Kidney epithelial cell (primary cell): ENCODE data around the gene SH3RF3. TPM values are rescaled to one million over a fixed set of nuclear protein-coding genes. Genes with fewer than 3 reads are reported as not detected.

Experiments used
- DNase-seq: peaks from one replicate; pipeline ENCODE4 v3.0.0-alpha.2; 2010; ENCODE audit warnings: low read depth
- H3K27me3 ChIP-seq: 2 replicates; pipeline ENCODE4 v1.6.0; 2011; ENCODE audit warnings: low read length; ENCODE audit not compliant: control insufficient read depth, insufficient read depth
- H3K36me3 ChIP-seq: 2 replicates; pipeline ENCODE4 v1.5.1; 2011; ENCODE audit warnings: low read length; ENCODE audit not compliant: control insufficient read depth, insufficient read depth
- H3K4me3 ChIP-seq: 2 replicates; pipeline ENCODE4 v1.5.1; 2011; ENCODE audit warnings: low read depth, mild to moderate bottlenecking, control low read depth, low read length
- total RNA-seq: library from RNA; depleted of rRNA; stranded (reverse); fragments of >200 nt; gene quantifications from 2 replicates; pipeline ENCODE4 v1.2.3, GENCODE V29; 2015
- TF ChIP-seq, protein P1 (sequence below): IDR thresholded peaks from 2 replicates; pipeline ENCODE4 v1.5.1; 2011; ENCODE audit warnings: mild to moderate bottlenecking, moderate library complexity, low read length, control low read depth, inconsistent platforms; ENCODE audit not compliant: insufficient read depth, poor library complexity, severe bottlenecking

The SH3RF3 gene
- total RNA-seq, 1 donor from 2014 or later = 9.6 TPM

DNA sequence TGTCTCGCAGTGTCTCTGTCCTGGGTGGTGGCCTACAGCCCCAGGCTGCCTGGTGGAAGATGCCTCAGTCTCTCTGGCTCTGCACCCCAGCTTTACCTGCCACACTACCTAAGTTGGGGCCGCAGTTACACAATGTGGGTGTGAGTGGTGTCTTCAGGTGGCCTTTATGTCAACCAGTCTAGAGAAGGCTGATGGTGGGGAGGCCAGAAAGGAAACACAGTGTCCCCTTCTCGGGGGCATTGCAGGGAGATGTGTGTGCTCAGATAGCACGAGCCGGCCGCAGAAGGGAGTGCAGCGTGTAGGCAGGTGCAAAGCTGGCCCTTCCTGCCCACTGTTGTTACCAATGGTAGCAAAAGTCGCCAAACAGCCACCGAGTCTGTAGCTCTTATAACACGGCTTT lies 216.1 kb downstream of the SH3RF3 start:
- Histone ChIP-seq H3K4me3 (no peak overlapping the region), H3K27me3 (no peaks in the 10 kb centered on the region), H3K36me3 (no peaks in the 10 kb centered on the region)
- TF ChIP-seq, protein P1, sequence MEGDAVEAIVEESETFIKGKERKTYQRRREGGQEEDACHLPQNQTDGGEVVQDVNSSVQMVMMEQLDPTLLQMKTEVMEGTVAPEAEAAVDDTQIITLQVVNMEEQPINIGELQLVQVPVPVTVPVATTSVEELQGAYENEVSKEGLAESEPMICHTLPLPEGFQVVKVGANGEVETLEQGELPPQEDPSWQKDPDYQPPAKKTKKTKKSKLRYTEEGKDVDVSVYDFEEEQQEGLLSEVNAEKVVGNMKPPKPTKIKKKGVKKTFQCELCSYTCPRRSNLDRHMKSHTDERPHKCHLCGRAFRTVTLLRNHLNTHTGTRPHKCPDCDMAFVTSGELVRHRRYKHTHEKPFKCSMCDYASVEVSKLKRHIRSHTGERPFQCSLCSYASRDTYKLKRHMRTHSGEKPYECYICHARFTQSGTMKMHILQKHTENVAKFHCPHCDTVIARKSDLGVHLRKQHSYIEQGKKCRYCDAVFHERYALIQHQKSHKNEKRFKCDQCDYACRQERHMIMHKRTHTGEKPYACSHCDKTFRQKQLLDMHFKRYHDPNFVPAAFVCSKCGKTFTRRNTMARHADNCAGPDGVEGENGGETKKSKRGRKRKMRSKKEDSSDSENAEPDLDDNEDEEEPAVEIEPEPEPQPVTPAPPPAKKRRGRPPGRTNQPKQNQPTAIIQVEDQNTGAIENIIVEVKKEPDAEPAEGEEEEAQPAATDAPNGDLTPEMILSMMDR = no peak
- no peak for DNase-seq

DNA sequence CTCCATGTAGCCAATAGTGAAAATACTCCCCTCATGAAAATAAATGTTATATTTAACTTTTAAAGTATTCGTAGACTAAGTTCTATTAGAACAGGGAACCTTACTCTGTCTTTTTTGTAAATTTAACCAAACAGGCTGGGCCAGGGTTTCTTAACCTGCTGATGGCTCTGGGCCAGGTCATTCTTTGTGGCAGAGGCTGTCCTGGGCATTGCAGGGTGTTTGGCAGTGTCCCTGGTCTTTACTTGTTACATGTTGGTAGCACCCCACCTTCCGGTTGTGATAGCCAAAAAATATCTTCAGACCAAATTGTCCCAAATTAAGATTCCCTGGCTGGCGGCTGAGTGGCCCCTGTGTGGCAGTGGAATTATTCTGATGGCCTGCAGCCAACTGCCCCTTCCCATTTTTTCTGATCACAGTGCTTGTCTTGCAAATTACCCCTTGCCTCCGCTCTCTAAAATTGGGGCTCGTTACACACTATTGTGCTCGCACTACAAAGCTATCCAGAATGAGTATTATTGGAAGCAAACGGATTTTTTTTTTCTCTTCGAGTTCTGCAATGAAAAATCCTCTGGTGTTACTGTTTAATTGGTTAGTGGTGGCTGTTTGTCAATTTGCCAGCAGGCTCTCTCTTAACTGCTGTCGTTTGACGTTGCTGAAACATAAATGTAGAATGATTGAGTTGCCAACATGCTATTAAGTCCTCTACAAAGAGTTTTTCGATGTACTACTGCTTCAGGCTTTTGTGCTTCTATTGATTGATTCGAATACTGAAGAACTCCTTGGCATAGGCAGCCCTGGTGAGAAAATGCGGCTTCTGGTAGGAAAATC lies 216.9 kb downstream of the SH3RF3 start:
- TF ChIP-seq, protein P1 = no peak

GRCh38 chr2:109346601-109347228 lies 217.7 kb downstream of the SH3RF3 start:
- H3K27me3 ChIP-seq = no peaks in the 10 kb centered on the region
- TF ChIP-seq, protein P1 = no peak
- no peaks in the 10 kb centered on the region for H3K36me3 ChIP-seq
- H3K4me3 ChIP-seq = no peak overlapping the region
- no peak for DNase-seq

More for the DNA sequence above, 216.9 kb downstream of the SH3RF3 start:
- H3K4me3 ChIP-seq = no peak overlapping the region
- no peaks in the 10 kb centered on the region for H3K27me3 ChIP-seq
- H3K36me3 ChIP-seq = no peaks in the 10 kb centered on the region
- no peak for DNase-seq

DNA sequence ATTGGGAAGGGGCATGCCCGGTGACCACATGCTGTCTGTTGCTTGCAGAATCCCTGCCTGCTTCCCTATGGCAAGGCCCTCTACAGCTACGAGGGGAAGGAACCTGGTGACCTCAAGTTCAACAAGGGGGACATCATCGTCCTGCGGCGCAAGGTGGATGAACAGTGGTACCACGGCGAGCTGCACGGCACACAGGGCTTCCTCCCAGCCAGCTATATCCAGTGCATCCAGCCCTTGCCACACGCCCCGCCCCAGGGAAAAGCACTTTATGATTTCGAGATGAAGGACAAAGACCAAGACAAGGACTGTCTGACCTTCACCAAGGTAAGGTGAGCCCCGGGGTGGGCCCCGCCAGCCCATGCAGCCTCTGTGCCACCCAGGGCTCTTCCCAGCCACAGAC lies 218.6 kb downstream of the SH3RF3 start:
- TF ChIP-seq, protein P1 = no peak
- DNase-seq = no peak
- H3K27me3 ChIP-seq = no peaks in the 10 kb centered on the region
- H3K4me3 ChIP-seq = no peak overlapping the region
- H3K36me3 ChIP-seq = no peaks in the 10 kb centered on the region

DNA sequence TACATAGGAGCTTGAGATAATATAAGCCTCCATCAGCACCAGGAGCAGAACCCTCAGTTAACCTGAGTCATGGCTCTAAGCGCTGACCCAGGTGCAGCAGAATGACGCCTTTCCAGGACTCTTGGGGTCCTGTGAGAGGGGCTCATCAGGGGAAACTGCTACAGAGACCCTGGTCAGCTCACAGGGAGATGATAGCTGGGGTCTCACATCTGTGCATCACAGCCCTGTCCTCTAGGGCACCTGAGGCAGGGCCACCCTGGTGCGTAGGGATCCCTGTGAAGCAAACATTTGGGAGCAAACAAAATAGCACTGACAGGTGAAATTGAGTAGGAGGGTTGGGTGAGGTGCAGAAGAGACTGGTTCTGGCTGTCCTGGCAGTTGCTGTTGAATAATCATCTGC lies 219.2 kb downstream of the SH3RF3 start:
- TF ChIP-seq, protein P1 = no peak

More for the DNA sequence above, 219.2 kb downstream of the SH3RF3 start:
- no peak for DNase-seq
- Histone ChIP-seq H3K27me3 (no peaks in the 10 kb centered on the region), H3K4me3 (no peak overlapping the region), H3K36me3 (no peaks in the 10 kb centered on the region)
